CD4-positive, alpha-beta memory T cell (primary cell): ENCODE data around the gene FLAD1. TPM values are rescaled to one million over a fixed set of nuclear protein-coding genes. Genes with fewer than 3 reads are reported as not detected.
A peak's percentile ranks its signal among the peaks of the same experiment; 100 is the strongest.

Experiments
- CTCF ChIA-PET: fragments of 350-600 bp; sonication (Branson Sonifier 250); formaldehyde crosslinking; loops from one replicate; lab custom pipeline; 2021; ENCODE audit warnings: inconsistent platforms; ENCODE audit not compliant: partially characterized antibody; lab: Charles Lee
- POLR2A ChIA-PET: fragments of 350-600 bp; sonication (Branson Sonifier 250); formaldehyde crosslinking; loops from one replicate; lab custom pipeline; 2021; ENCODE audit not compliant: partially characterized antibody; lab: Charles Lee
- DNase-seq, 5 donors: peaks; one replicate each; pipeline versions ENCODE4 v3.0.0 to v3.0.0-alpha.2; 2020 to 2022; ENCODE audit warnings: mixed read lengths in 1 of 5
- H3K27ac ChIP-seq: one replicate; pipeline ENCODE4 v1.7.0; 2013; ENCODE audit warnings: low read depth, low read length
- H3K27me3 ChIP-seq: 2 replicates; pipeline ENCODE4 v1.7.0; 2013; ENCODE audit warnings: mild to moderate bottlenecking, low read length, moderate library complexity; ENCODE audit not compliant: insufficient read depth
- H3K36me3 ChIP-seq: 2 replicates; pipeline ENCODE4 v1.7.0; 2013; ENCODE audit warnings: mild to moderate bottlenecking, low read length, moderate library complexity; ENCODE audit not compliant: insufficient read depth
- H3K4me1 ChIP-seq: 2 replicates; pipeline ENCODE4 v1.7.0; 2013; ENCODE audit warnings: mild to moderate bottlenecking, low read length, moderate library complexity; ENCODE audit not compliant: insufficient read depth
- H3K4me3 ChIP-seq, 2 donors: one replicate each; pipeline ENCODE4 v1.7.0; 2013; ENCODE audit warnings: low read length in 2 of 2, mild to moderate bottlenecking in 1 of 2
- H3K9me3 ChIP-seq, 2 donors: one replicate each; pipeline ENCODE4 v1.7.0; 2013; ENCODE audit warnings: low read length in 2 of 2, control low read depth in 1 of 2; ENCODE audit not compliant: control insufficient read depth in 1 of 2
- H3K27ac Mint-ChIP-seq, 7 donors: one replicate each; pipeline ENCODE4 v1.8.0; 2020 to 2021; ENCODE audit warnings: mixed read lengths in 7 of 7, mild to moderate bottlenecking in 6 of 7, inconsistent platforms in 3 of 7, moderate library complexity in 3 of 7
- H3K27me3 Mint-ChIP-seq, 2 donors: one replicate each; pipeline ENCODE4 v1.8.0; 2020 to 2021; ENCODE audit warnings: mixed read lengths in 2 of 2
- H3K36me3 Mint-ChIP-seq, 2 donors: one replicate each; pipeline ENCODE4 v1.8.0; 2020 to 2021; ENCODE audit warnings: mixed read lengths in 2 of 2, inconsistent platforms in 1 of 2, mild to moderate bottlenecking in 1 of 2
- H3K4me1 Mint-ChIP-seq, 4 donors: one replicate each; pipeline ENCODE4 v1.8.0; 2020 to 2021; ENCODE audit warnings: mixed read lengths in 4 of 4, mild to moderate bottlenecking in 1 of 4
- H3K4me3 Mint-ChIP-seq, 8 donors: one replicate each; pipeline ENCODE4 v1.8.0; 2020 to 2021; ENCODE audit warnings: mixed read lengths in 8 of 8, mild to moderate bottlenecking in 7 of 8, moderate library complexity in 6 of 8, inconsistent platforms in 3 of 8
- H3K9me3 Mint-ChIP-seq, 8 donors: one replicate each; pipeline ENCODE4 v1.8.0; 2020 to 2021; ENCODE audit warnings: mixed read lengths in 8 of 8, mild to moderate bottlenecking in 5 of 8, inconsistent platforms in 3 of 8, moderate library complexity in 1 of 8
- intact Hi-C: fragments of 100-400 bp; cut with micrococcal nuclease; formaldehyde crosslinking; loops from one replicate; pipeline ENCODE4 v1.15.1; 2023
- polyA plus RNA-seq, 2 donors: library from polyadenylated mRNA; unstranded; fragments of 300-500 nt; fragmentation: Illumina TruSeq; gene quantifications; one replicate each; pipeline ENCODE4 v1.2.3, GENCODE V29; 2021
- total RNA-seq, 2 experiments: library from RNA; stranded (reverse); gene quantifications; one replicate each; pipeline ENCODE4 v1.2.3, GENCODE V29; 2021

Gene FLAD1
- 10 to 100 TPM; 52.4 to 56.6 TPM for total RNA-seq
- 10 to 100 TPM; 48.9 to 75.9 TPM for polyA plus RNA-seq

- Histone ChIP-seq H3K36me3 (peaks cover 12% of the 10 kb centered on the region), H3K27ac (peak within 1 kb of the TSS; percentile 76), H3K9me3 (no peaks in the 10 kb centered on the region), H3K27me3 (no peaks in the 10 kb centered on the region), H3K4me1 (peaks cover 27% of the 10 kb centered on the region), H3K4me3 (peak within 1 kb of the TSS; percentile 79 to 92)
- H3K27ac Mint-ChIP-seq: peak within 1 kb of the TSS in 1 of 7 donors; percentile 92
- DNase-seq: peak; percentile 96 to 99 (median 96)
- CTCF ChIA-PET: interaction anchor here (1.0 to 16.3 kb wide), 13 partner anchors 10 to 70 kb away, joined by 3 to 226 read pairs (median 8); partner anchors contain the start of genes LENEP, PBXIP1, PMVK and PYGO2
- peaks cover 4 to 8% (median 6%) of the 10 kb centered on the region in 4 donors for H3K4me1 Mint-ChIP-seq
- no peaks in the 10 kb centered on the region for H3K27me3 Mint-ChIP-seq
- H3K9me3 Mint-ChIP-seq: no peaks in the 10 kb centered on the region
- peaks cover 2 to 6% of the 10 kb centered on the region in 2 donors for H3K36me3 Mint-ChIP-seq
- POLR2A ChIA-PET: interaction anchor here (0.6 to 41.7 kb wide), 19 partner anchors 9 to 425 kb away, joined by 3 to 1543 read pairs (median 5); partner anchors contain the start of genes ADAM15, CKS1B, LENEP and PBXIP1
- intact Hi-C loops: loop anchor here (1.0 to 2.0 kb wide), 6 partner anchors 9 to 68 kb away; partner anchors contain the start of genes ADAM15, CKS1B, PMVK and PYGO2
- H3K4me3 Mint-ChIP-seq: no peak within 1 kb of the TSS
These were observed at the start of gene FLAD1 for GRCh38 chr1:154982897-154983648. FLAD1 (plus strand) TSS chr1:154983344; CDS start chr1:154983695, 351 bp downstream.

- POLR2A ChIA-PET: interaction anchor here (2.4 to 4.0 kb wide), 2 partner anchors 10 to 81 kb away, joined by 8 to 51 read pairs; no protein-coding TSS in a partner anchor
- intact Hi-C loops: no loop called here
- Histone ChIP-seq H3K4me1 (peaks cover 33% of the 10 kb centered on the region), H3K36me3 (peaks cover 4% of the 10 kb centered on the region), H3K4me3 (no peak overlapping the region), H3K27ac (no peak overlapping the region), H3K9me3 (no peaks in the 10 kb centered on the region), H3K27me3 (no peaks in the 10 kb centered on the region)
- peak overlapping the region in 2 of 8 donors; percentile 51 to 52 for H3K4me3 Mint-ChIP-seq
- DNase-seq: no peak
- peak overlapping the region in 3 of 7 donors; percentile 10 to 78 (median 51) for H3K27ac Mint-ChIP-seq
- H3K9me3 Mint-ChIP-seq: no peaks in the 10 kb centered on the region
- no peaks in the 10 kb centered on the region for H3K27me3 Mint-ChIP-seq
- H3K4me1 Mint-ChIP-seq: peaks cover 22 to 52% (median 41%) of the 10 kb centered on the region in 4 donors
- H3K36me3 Mint-ChIP-seq: peaks cover 0 to 22% of the 10 kb centered on the region in 2 donors
- CTCF ChIA-PET: interaction anchor here (0.6 to 8.0 kb wide), 6 partner anchors 10 to 317 kb away, joined by 3 to 65 read pairs (median 4); partner anchors contain the start of gene PBXIP1
These were observed 48.7 kb upstream of the FLAD1 start for GRCh38 chr1:154934358-154934948.

DNA sequence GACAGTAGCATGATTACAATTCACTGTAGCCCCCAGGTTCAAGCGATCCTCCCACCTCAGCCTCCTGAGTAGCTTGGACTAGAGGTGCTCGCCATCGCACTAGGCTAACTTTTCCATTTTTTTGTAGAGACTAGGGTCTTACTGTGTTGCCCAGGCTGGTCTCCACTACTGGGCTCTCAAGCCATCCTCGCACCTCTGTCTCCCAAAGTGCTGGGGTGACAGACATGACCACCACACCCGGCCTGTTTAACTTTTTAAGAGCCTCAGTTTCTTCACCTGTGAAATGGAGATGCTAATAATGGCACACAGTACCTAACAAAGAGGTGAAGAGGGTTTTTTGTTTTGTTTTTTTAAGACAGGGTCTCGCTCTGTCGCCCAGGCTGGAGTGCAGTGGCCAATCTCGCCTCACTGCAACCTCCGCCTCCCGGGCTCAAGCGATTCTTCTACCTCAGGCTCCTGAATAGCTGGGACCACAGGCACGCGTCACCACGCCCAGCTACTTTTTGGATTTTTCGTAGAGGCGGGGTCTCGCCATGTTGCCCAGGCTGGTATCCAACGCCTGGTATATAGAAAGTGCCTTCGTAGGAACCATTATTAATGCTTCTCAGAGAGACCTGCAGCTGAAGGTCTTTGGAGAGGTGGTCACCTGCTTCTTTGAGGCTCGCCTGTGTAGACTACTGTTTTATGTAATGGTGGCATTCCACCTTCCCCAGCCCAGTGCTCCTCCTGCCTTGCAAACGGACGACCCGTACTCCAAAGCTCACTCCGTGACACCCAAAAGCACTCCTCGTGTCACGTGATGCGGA, 47.2 kb upstream of the FLAD1 start:
- Mint-ChIP-seq H3K4me1 (peaks cover 32 to 63% (median 52%) of the 10 kb centered on the region in 4 donors), H3K4me3 (peak overlapping the region; percentile 93 to 99 (median 97)), H3K27ac (peak overlapping the region; percentile 97 to 100 (median 99)), H3K9me3 (no peaks in the 10 kb centered on the region), H3K27me3 (no peaks in the 10 kb centered on the region), H3K36me3 (peaks cover 0 to 15% of the 10 kb centered on the region in 2 donors)
- H3K4me1 ChIP-seq: peaks cover 48% of the 10 kb centered on the region
- intact Hi-C loops: loop anchor here (1.0 to 5.0 kb wide), 6 partner anchors 39 to 459 kb away; partner anchors contain the start of genes ADAR, CKS1B, FLAD1 and RUSC1
- no peaks in the 10 kb centered on the region for H3K9me3 ChIP-seq
- peak in 1 of 5 donors; percentile 53 for DNase-seq
- ChIA-PET CTCF (interaction anchor here (0.6 to 8.0 kb wide), 28 partner anchors 10 to 376 kb away, joined by 3 to 65 read pairs (median 4); partner anchors contain the start of genes ADAM15, FLAD1, PBXIP1 and PYGO2), POLR2A (interaction anchor here (0.6 to 4.0 kb wide), 45 partner anchors 8 to 1569 kb away, joined by 3 to 51 read pairs (median 5); partner anchors contain the start of genes ADAM15, ADAR, CKS1B and EFNA4)
- H3K27me3 ChIP-seq: no peaks in the 10 kb centered on the region
- H3K27ac ChIP-seq: peak overlapping the region; percentile 96
- peak overlapping the region; percentile 51 to 93 for H3K4me3 ChIP-seq
- H3K36me3 ChIP-seq: no peaks in the 10 kb centered on the region

DNA sequence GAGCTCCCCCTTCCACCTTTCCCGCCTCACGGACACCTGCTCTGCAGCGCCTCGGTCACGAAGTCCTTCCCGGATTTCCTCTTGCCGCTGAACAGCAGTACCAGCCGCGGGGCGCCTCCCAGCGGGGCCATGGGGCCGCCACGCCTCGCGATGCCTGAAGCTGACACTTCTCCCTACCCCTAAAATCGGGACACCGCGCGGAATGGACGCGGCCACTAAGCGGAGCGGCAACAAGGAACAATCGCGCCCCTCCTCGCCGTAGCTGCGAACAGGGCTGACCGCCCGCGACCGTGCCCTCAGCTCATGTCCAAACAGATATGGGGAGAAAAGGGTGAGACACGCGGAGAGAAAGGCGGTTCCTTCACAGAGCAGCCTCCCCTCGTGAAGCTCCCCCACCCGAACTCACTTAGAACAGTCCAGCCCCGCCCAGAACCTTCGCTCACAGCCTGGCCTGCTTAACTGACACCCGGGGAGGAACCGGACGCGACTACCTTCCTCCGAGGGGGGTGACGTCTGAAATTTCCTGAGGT, 46.5 kb upstream of the FLAD1 start, which contains the start of gene PMVK:
PMVK (minus strand) TSS at position 165 of the 530 bp plus-strand sequence; CDS start at position 131, 34 bp downstream.
- POLR2A ChIA-PET: interaction anchor here (0.6 to 4.0 kb wide), 45 partner anchors 9 to 1568 kb away, joined by 3 to 51 read pairs (median 5); partner anchors contain the start of genes ADAM15, ADAR, CKS1B and EFNA4
- Histone ChIP-seq H3K9me3 (no peaks in the 10 kb centered on the region), H3K4me1 (peaks cover 54% of the 10 kb centered on the region), H3K27me3 (no peaks in the 10 kb centered on the region), H3K27ac (peak within 1 kb of the TSS; percentile 96), H3K4me3 (peak within 1 kb of the TSS; percentile 51 to 93), H3K36me3 (no peaks in the 10 kb centered on the region)
- Mint-ChIP-seq H3K27me3 (no peaks in the 10 kb centered on the region), H3K27ac (peak within 1 kb of the TSS; percentile 97 to 100 (median 99)), H3K4me1 (peaks cover 36 to 70% (median 58%) of the 10 kb centered on the region in 4 donors), H3K4me3 (peak within 1 kb of the TSS; percentile 93 to 99 (median 97)), H3K9me3 (no peaks in the 10 kb centered on the region), H3K36me3 (peaks cover 0 to 10% of the 10 kb centered on the region in 2 donors)
- DNase-seq: peak; percentile 98 to 99 (median 98)
- intact Hi-C loops: loop anchor here (1.0 to 5.0 kb wide), 10 partner anchors 19 to 459 kb away; partner anchors contain the start of genes ADAR, CKS1B, FLAD1 and PYGO2
- CTCF ChIA-PET: interaction anchor here (0.8 to 8.0 kb wide), 26 partner anchors 10 to 377 kb away, joined by 3 to 65 read pairs (median 4); partner anchors contain the start of genes ADAM15, FLAD1, PBXIP1 and PYGO2

DNA sequence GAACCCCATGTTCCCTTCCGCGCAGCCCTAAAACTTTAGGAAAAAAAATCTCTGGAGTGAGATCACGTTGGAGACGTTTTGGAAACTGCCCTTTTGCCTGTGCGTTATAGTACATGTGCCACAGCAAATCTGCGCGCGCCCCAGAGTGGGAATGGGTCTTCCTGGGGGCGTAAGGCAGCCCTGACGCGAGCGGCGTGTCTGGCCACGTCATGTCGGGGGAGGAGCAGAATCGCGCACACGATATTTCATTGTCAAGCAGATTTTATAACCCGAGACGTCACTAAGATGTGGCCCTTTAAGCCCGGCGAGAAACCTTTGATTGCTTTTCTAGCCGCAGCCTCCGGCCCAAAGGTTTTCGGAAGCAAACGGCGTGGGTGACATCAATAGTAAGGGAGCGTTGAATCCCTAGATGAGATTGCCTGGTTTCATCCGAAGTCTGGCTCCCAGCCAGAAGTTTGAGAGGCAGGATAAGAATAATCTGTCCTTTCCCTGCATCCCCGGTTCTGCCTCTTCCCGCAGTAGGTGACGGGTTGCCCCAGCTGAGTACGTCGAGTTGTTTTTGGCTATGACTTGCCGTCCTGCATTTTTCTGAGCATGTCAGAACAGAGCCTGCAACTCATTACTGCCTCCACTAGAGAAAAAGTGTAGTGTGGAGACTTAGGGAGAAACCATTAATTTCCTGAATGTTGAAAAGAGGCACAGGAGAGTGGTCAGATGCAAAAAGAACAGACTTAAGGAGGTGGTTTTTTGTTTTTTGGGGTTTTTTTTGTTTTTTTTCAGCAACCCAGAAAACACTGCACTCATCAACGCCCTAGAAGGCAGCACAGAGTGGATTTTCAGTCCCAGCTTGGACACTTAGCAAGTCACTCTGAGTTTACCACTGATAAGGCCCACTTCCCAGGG, 45.8 kb upstream of the FLAD1 start:
- H3K27me3 Mint-ChIP-seq: no peaks in the 10 kb centered on the region
- no peaks in the 10 kb centered on the region for H3K9me3 Mint-ChIP-seq
- Histone ChIP-seq H3K4me3 (peak overlapping the region; percentile 51 to 93), H3K36me3 (no peaks in the 10 kb centered on the region), H3K9me3 (no peaks in the 10 kb centered on the region), H3K27ac (peak overlapping the region; percentile 96), H3K27me3 (no peaks in the 10 kb centered on the region), H3K4me1 (peaks cover 61% of the 10 kb centered on the region)
- ChIA-PET POLR2A (interaction anchor here (0.6 to 4.0 kb wide), 33 partner anchors 8 to 947 kb away, joined by 3 to 51 read pairs (median 7); partner anchors contain the start of genes ADAM15, ADAR, CKS1B and EFNA4), CTCF (interaction anchor here (0.7 to 8.0 kb wide), 21 partner anchors 9 to 378 kb away, joined by 3 to 65 read pairs (median 5); partner anchors contain the start of genes ADAM15, FLAD1, PBXIP1 and PYGO2)
- peaks cover 40 to 77% (median 64%) of the 10 kb centered on the region in 4 donors for H3K4me1 Mint-ChIP-seq
- H3K36me3 Mint-ChIP-seq: peaks cover 0 to 10% of the 10 kb centered on the region in 2 donors
- DNase-seq: peak; percentile 96 to 98 (median 97)
- H3K27ac Mint-ChIP-seq: peak overlapping the region; percentile 97 to 100 (median 99)
- peak overlapping the region; percentile 93 to 99 (median 97) for H3K4me3 Mint-ChIP-seq
- intact Hi-C loops: loop anchor here (1.0 to 5.0 kb wide), 8 partner anchors 18 to 460 kb away; partner anchors contain the start of genes ADAR, CKS1B, PYGO2 and RUSC1
